ENCODE data around the gene SINHCAF.

DNA sequence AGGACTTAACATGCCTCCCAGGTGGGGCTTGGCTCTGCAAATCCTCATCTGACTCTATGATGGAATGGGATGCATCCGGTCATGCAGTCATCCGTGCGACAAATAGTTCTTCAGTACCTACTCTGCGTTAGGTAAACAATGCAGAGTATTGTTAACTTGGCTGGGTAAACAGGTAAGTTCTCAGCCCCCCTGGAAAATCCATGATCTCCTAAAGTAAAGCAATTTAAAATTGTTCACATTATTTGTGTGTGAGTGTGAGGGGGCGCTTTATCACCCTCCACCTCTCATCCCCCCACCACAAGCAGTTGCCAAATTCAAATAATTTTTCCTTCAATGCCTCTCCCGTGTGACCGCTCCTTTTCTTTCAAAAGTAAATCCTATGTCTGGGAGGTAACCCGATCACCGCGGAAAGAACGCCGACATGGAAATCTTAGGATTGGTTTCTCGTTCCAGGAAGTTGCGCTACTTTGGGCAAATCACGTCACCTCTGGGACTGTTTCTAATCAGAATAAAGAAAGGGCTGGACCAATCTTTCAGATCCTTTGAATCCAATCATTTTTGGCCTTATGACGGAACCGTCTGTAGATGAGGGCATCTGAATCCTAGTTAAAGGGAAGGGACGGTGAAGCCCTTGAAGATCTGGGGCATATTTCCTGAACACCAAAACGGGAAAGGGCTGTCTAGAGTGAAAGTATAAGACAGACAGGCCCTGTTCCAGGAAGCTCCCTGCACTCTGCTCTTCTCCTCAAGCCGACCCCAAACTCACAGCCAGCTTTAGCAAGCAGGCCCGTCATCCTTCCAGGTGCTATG lies 44.0 kb upstream of the SINHCAF start:
- no peak for TF ChIP-seq POLR2AphosphoS5 (IDR thresholded peaks at IDR 0.05; ENCODE audit: low read depth, low read length)
- TF ChIP-seq, protein P1, sequence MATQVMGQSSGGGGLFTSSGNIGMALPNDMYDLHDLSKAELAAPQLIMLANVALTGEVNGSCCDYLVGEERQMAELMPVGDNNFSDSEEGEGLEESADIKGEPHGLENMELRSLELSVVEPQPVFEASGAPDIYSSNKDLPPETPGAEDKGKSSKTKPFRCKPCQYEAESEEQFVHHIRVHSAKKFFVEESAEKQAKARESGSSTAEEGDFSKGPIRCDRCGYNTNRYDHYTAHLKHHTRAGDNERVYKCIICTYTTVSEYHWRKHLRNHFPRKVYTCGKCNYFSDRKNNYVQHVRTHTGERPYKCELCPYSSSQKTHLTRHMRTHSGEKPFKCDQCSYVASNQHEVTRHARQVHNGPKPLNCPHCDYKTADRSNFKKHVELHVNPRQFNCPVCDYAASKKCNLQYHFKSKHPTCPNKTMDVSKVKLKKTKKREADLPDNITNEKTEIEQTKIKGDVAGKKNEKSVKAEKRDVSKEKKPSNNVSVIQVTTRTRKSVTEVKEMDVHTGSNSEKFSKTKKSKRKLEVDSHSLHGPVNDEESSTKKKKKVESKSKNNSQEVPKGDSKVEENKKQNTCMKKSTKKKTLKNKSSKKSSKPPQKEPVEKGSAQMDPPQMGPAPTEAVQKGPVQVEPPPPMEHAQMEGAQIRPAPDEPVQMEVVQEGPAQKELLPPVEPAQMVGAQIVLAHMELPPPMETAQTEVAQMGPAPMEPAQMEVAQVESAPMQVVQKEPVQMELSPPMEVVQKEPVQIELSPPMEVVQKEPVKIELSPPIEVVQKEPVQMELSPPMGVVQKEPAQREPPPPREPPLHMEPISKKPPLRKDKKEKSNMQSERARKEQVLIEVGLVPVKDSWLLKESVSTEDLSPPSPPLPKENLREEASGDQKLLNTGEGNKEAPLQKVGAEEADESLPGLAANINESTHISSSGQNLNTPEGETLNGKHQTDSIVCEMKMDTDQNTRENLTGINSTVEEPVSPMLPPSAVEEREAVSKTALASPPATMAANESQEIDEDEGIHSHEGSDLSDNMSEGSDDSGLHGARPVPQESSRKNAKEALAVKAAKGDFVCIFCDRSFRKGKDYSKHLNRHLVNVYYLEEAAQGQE (IDR thresholded peaks at IDR 0.05; ENCODE audit: insufficient read depth in 1 of 2, low read depth in 2 of 2, low read length in 1 of 2): no peak
- TF ChIP-seq CTCF (IDR thresholded peaks at IDR 0.05): no peak
- no peak for TF ChIP-seq TCF7L2 (IDR thresholded peaks at IDR 0.05; ENCODE audit: low read depth, low read length)
- 0 out of 2 replicates have a peak, but pooled peaks have one; percentile 15 for TF ChIP-seq SIN3A (IDR thresholded peaks at IDR 0.05; ENCODE audit: borderline replicate concordance, insufficient read depth, low read depth, low read length)

Measured in Panc1 (cell line).